Stomach (tissue), 4 donors: ENCODE measurements around the gene CALR3.

Experiments
- EP300 ChIP-seq: sonication (generic); formaldehyde crosslinking; IDR thresholded peaks from one replicate; pipeline ENCODE4 v1.6.1; 2017; ENCODE audit warnings: antibody characterized with exemption
- POLR2A ChIP-seq, 4 donors: fragments of 450-650 bp; IDR thresholded peaks; one replicate each; pipeline ENCODE4 v1.6.1; 2016; ENCODE audit warnings: antibody characterized with exemption in 4 of 4, control low read depth in 2 of 4, mild to moderate bottlenecking in 1 of 4, moderate library complexity in 1 of 4
- POLR2AphosphoS5 ChIP-seq, 3 donors: sonication (generic); formaldehyde crosslinking; IDR thresholded peaks; one replicate each; pipeline ENCODE4 v1.6.1; 2016; ENCODE audit warnings: antibody characterized with exemption in 3 of 3
- TF ChIP-seq, protein P1 (sequence below), 7 experiments: fragments of 450-650 bp in 4 of 7; fragments of 200-600 bp in 3 of 7; sonication (generic) in 3 of 7; IDR thresholded peaks; one replicate each; pipeline ENCODE4 v1.5.1; 2016 to 2019; ENCODE audit warnings: antibody characterized with exemption in 7 of 7, control low read depth in 2 of 7, mild to moderate bottlenecking in 1 of 7

DNA sequence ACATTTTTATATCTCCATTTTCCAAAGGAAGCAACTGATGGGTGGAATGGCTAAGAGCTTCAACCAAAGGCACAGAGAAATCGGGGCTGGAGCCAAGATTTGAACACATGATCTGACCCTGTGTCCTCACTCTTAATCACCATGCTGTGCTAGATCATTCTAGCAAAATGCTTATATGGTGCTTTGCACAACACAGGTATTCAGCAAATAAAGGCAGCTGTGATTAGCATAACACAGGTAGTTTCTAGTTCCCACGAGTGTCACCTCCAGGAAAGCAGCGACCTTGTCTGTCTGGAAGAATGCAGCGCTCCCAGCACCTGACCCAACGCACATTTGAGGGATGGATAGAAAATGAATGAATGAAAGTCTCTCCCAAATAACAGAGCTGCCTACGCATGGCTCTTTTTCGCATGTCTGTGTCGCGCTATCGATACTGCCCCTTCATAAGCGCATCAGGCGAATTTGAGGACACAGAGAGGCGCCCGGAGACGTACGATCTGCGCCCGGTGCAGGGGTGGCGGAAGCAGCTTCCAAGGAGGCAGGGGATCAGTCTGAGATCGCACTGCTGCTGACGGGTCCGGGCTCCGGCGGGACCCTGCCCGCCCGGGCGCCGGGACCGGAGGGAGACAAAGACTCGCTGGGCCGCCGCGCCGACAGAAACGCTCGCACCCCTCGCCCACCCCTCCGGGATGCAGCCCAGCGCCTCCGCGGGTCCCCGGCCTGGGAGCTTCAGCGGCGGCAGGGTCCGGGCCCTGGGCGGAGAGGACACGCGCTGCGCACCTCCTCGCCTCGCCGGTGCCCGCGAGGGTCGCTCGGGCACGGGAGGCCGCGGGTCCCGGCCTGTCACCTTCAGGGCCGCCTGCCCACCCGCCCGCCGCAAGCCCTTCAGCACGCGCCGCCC lies 24.8 kb downstream of the CALR3 start:
- TF ChIP-seq, protein P1, sequence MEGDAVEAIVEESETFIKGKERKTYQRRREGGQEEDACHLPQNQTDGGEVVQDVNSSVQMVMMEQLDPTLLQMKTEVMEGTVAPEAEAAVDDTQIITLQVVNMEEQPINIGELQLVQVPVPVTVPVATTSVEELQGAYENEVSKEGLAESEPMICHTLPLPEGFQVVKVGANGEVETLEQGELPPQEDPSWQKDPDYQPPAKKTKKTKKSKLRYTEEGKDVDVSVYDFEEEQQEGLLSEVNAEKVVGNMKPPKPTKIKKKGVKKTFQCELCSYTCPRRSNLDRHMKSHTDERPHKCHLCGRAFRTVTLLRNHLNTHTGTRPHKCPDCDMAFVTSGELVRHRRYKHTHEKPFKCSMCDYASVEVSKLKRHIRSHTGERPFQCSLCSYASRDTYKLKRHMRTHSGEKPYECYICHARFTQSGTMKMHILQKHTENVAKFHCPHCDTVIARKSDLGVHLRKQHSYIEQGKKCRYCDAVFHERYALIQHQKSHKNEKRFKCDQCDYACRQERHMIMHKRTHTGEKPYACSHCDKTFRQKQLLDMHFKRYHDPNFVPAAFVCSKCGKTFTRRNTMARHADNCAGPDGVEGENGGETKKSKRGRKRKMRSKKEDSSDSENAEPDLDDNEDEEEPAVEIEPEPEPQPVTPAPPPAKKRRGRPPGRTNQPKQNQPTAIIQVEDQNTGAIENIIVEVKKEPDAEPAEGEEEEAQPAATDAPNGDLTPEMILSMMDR (IDR thresholded peaks at IDR 0.05), result no peak
- TF ChIP-seq POLR2A (IDR thresholded peaks at IDR 0.05), result no peak
- TF ChIP-seq POLR2AphosphoS5 (IDR thresholded peaks at IDR 0.05), result no peak
- no peak for TF ChIP-seq EP300
